ENCODE data around the gene USP54.

The USP54 gene

DNA sequence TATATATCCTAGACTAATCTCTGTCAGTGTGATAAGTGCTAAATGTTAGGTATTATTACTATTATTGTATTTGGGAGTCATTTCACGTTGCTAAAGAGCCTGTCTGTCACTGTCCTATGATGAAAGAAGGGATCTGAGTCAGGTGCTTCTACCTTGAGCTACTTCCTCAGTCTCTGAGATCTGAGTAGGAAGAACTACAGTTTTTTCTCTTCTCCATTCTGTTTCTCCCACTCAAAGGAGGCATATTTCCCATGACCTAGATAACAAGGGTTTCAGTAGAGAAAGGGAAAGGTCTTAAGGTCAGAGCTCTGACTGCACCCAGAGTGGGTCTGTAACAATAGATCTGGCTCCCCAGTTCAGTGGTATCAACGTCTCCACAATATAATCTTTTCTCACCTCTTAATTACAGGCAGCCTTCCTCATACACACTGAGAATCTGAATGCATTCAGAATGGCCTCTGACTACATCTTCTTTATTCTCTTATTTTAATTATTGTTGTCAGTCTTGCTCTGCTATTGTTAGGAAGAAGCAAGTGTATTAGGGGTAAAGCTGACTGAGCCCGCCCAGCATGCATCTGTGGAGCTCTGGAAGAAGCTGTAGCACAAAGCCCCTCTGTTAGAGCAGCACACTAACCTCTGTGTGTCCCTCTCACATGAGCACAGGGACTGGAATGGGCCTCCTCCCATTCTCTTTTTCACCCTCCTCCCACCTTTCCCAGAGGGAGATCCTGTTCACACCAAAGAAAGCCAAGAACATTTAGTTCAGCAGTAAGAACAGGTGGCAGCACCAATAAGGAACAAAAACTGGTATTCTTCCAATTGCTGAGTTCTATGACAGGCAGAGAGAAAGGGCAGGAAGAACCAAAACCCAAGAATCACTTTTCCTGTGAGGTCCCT is 38.1 kb downstream of the USP54 start:
- no peak for DNase-seq
- in situ Hi-C loops (cut with MboI; ENCODE audit: low pct_unique_long_range_greater_than_20kb, low sequenced_read_pairs): no loop called here

DNA sequence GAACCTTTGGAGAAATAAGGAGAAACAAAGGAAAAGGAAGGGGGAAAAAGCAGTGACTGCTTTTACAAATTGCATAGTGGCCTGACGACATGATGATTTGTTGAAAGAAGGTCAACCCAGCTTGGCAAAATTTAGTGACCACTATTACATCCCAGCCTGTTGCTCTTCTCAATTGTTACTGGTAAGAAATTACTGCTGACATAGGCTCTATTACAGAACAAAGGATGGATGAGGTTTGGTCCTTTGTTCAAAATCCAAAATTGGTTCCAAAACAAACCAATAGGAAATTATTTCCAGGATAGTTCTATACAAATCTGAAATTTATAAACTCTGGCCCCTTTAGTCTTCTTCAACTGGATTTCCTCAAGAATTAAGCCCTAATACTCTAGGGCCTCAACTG is 39.6 kb downstream of the USP54 start:
- no peak for DNase-seq
- in situ Hi-C loops (cut with MboI; ENCODE audit: low pct_unique_long_range_greater_than_20kb, low sequenced_read_pairs): no loop called here

DNA sequence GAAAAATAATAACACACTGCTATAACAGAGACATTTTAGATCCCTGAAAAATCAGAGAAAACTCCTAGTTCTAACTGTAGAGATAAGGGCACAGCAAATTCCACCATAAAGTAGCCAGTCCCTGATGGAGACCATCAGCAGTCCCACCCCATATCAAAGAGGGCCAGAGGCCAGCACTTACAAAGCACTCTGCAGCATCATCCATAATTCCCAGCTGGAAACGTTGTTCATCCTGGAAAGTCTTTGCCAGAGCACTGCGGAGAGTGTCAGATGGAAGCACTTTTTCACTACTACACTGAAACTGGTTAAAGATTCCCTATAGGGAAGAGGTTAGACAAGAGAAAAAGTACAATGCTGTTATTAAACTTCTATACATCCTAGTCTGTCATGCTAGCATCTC is 45.8 kb downstream of the USP54 start:
- no peak for DNase-seq
- in situ Hi-C loops (cut with MboI; ENCODE audit: low pct_unique_long_range_greater_than_20kb, low sequenced_read_pairs): loop anchor here (25.0 kb wide), 1 partner anchor 92 kb away; the partner anchor contains the start of gene MYOZ1

GRCh38 chr10:73537709-73538108 is 53.4 kb downstream of the USP54 start:
- DNase-seq: no peak
- in situ Hi-C loops (cut with MboI; ENCODE audit: low pct_unique_long_range_greater_than_20kb, low sequenced_read_pairs): loop anchor here (25.0 kb wide), 1 partner anchor 100 kb away; the partner anchor contains the start of gene MYOZ1

DNA sequence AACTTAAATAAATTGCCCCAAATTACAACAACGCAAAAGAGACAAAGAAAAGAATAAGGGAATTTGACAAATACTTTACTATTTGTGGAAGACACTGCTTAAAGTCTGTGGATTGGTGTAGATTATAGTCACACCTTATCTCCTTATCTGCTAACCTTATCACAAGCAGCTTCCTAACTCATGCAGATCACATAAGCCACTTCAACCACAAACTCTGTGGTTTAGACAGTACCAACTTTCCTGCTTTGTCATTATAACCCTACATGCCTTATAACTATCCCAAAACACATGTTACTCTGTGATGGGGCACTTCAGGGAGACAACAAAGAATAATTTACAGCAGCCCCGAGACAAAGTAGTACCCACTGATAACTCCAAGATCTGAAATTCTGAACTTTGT is 53.9 kb downstream of the USP54 start:
- in situ Hi-C loops (cut with MboI; ENCODE audit: low pct_unique_long_range_greater_than_20kb, low sequenced_read_pairs): loop anchor here (25.0 kb wide), 1 partner anchor 100 kb away; the partner anchor contains the start of gene MYOZ1
- peak; percentile 62 for DNase-seq

DNA sequence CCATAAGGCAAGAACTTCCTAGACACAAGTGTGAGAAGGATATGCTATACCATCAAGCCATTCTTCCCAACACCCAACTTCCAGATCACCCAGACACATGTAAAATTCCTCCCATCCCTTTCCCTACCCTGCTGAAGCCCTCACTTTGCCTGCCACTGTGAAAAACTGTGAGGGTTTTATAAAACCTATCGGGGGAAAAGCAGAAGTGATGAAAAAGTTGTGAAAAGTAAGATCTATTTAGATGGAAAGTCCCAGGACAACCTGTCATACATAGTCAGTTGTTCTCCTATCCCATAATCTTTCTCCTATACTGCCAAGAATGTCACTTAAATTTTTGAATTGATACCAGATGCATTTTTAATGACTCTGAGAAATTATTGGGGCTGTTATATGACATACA is 56.3 kb downstream of the USP54 start:
- in situ Hi-C loops (cut with MboI; ENCODE audit: low pct_unique_long_range_greater_than_20kb, low sequenced_read_pairs): loop anchor here (25.0 kb wide), 1 partner anchor 102 kb away; the partner anchor contains the start of gene MYOZ1
- DNase-seq: no peak

- in situ Hi-C loops (cut with MboI; ENCODE audit: low pct_unique_long_range_greater_than_20kb, low sequenced_read_pairs): loop anchor here (25.0 kb wide), 1 partner anchor 108 kb away; the partner anchor contains the start of gene MYOZ1
- DNase-seq: peak; percentile 79
Measured at GRCh38 chr10:73529089-73529832, 61.9 kb downstream of the USP54 start.

GRCh38 chr10:73522263-73522662 is 68.9 kb downstream of the USP54 start:
- in situ Hi-C loops (cut with MboI; ENCODE audit: low pct_unique_long_range_greater_than_20kb, low sequenced_read_pairs): no loop called here
- DNase-seq: no peak

DNA sequence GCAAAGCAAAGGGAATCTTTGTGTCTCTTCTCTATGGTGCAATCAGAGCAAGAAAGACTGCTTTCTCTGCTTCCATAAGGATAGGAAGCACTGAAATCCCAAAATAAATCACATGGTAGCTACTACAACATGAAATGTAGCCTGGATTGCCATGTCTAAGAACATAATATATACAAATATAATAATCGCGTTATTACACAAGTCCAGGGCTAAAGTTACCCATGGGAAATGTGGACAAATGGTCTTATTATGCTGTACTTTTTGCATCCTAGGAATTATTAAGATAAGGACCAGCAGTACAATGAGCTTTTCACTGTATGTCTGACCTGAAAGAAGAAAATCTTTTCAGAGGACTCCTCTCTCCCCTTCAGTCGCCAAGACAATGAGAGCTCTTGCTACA is 71.8 kb downstream of the USP54 start:
- DNase-seq: no peak
- in situ Hi-C loops (cut with MboI; ENCODE audit: low pct_unique_long_range_greater_than_20kb, low sequenced_read_pairs): no loop called here

GRCh38 chr10:73517166-73517888 is 73.8 kb downstream of the USP54 start:
- in situ Hi-C loops (cut with MboI; ENCODE audit: low pct_unique_long_range_greater_than_20kb, low sequenced_read_pairs): no loop called here
- DNase-seq: no peak

DNA sequence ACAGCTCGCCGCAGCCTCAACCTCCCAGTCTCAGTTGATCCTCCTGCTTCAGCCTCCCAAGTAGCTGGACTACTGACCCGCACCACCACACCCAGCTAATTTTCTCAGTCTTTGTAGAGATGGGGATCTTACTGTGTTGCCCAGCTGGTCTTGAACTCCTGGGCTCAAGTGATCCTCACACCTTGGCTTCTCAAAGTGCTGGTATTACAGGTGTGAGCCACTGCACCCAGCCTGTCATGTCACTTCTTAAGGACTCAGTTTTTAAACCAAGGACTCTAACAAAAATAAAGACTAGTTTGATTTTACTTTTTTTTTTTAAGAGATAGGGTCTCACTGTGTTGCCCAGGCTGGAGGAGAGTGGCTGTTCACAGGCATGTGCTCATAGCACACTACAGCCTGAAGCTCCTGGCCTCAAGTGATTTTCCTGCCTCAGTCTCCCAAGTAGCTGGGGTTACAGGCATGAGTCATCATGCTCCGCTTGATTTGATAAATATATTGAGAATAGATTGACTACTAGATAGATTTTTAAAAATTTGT is 78.9 kb downstream of the USP54 start:
- in situ Hi-C loops (cut with MboI; ENCODE audit: low pct_unique_long_range_greater_than_20kb, low sequenced_read_pairs): no loop called here
- DNase-seq: no peak

DNA sequence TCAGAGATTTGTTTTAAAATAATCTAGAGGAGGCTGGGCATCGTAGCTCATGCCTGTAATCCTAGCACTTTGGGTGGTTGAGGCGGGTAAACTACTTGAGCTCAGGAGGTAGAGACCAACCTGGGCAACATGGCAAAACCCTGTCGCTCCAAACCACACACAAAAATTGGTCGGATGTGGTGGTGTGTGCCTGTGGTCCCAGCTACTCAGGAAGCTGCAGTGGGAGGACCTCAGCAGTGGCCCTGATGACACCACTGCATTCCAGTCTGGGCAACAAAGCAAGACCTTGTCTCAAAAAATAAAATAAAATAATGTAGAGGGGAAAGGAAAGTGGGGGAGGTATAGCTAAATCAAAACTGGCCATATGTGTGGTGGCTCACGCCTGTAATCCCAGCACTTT is 81.4 kb downstream of the USP54 start:
- in situ Hi-C loops (cut with MboI; ENCODE audit: low pct_unique_long_range_greater_than_20kb, low sequenced_read_pairs): no loop called here
- no peak for DNase-seq

GRCh38 chr10:73506491-73506890 is 84.7 kb downstream of the USP54 start:
- no peak for DNase-seq
- in situ Hi-C loops (cut with MboI; ENCODE audit: low pct_unique_long_range_greater_than_20kb, low sequenced_read_pairs): no loop called here

- in situ Hi-C loops (cut with MboI; ENCODE audit: low pct_unique_long_range_greater_than_20kb, low sequenced_read_pairs): no loop called here
- DNase-seq: no peak
Measured at GRCh38 chr10:73506074-73506473, 85.1 kb downstream of the USP54 start.

DNA sequence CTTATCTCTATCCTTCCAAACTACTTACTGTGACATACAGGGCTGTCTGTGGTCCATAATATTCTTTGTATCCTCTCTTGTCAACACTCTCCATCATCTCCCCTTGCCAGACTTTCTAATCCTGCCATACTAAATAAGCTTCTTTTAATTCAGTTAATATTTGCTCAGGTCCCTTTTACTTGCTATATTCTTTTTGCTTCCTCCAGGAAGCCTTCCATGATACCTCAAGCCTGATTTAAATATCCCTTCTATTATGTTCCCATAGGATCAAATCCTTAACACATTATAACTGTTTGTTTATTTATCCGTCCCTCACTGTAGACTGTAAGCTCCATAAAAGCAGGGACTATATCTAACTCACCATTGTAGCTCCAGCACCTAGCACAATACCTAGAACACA is 88.1 kb downstream of the USP54 start:
- in situ Hi-C loops (cut with MboI; ENCODE audit: low pct_unique_long_range_greater_than_20kb, low sequenced_read_pairs): no loop called here

DNA sequence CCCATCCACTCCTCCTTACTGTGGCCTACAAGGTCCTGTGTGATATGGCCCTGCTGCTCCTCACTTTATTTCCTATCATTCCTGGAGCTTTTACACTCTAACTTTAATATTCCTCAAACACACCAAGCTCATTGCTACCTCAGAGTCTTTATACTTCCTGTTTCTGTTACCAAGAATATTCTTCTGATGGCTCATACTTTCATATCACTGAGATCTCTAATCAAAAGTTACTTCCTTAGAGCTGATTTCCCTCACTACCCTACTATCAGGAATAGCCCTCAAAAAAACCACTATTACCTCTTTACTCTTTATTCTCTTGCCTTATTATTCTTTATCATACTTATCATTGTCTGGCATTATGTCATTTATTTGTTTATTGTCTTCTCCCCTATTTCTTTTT is 89.5 kb downstream of the USP54 start:
- DNase-seq: peak; percentile 31
- in situ Hi-C loops (cut with MboI; ENCODE audit: low pct_unique_long_range_greater_than_20kb, low sequenced_read_pairs): no loop called here

More for the DNA sequence above, 88.1 kb downstream of the USP54 start:
- no peak for DNase-seq

- DNase-seq: no peak
- in situ Hi-C loops (cut with MboI; ENCODE audit: low pct_unique_long_range_greater_than_20kb, low sequenced_read_pairs): no loop called here
Measured at GRCh38 chr10:73497623-73498022, 93.5 kb downstream of the USP54 start.

GRCh38 chr10:73495884-73496674 is 95.1 kb downstream of the USP54 start, which contains the start of gene PPP3CB:
Gene PPP3CB, minus strand, starts transcription at chr10:73496024. Its CDS starts 135 bp downstream, at chr10:73495889.
- DNase-seq: peak; percentile 96
- in situ Hi-C loops (cut with MboI; ENCODE audit: low pct_unique_long_range_greater_than_20kb, low sequenced_read_pairs): no loop called here
